Hematopoietic multipotent progenitor cell treated with erythropoietin and hydrocortisone succinate and interleukin-3 and kit ligand, for 4 days (in vitro differentiated cells): ENCODE measurements around the gene THADA.
"Not testable (repeated sequence)": the region's sequence is repeated elsewhere in the genome, so short reads cannot be mapped to it uniquely, and the experiment has no call there.

Experiments
- DNase-seq: peaks from one replicate; pipeline ENCODE4 v3.0.0-alpha.2; 2015

The THADA gene, protein sequence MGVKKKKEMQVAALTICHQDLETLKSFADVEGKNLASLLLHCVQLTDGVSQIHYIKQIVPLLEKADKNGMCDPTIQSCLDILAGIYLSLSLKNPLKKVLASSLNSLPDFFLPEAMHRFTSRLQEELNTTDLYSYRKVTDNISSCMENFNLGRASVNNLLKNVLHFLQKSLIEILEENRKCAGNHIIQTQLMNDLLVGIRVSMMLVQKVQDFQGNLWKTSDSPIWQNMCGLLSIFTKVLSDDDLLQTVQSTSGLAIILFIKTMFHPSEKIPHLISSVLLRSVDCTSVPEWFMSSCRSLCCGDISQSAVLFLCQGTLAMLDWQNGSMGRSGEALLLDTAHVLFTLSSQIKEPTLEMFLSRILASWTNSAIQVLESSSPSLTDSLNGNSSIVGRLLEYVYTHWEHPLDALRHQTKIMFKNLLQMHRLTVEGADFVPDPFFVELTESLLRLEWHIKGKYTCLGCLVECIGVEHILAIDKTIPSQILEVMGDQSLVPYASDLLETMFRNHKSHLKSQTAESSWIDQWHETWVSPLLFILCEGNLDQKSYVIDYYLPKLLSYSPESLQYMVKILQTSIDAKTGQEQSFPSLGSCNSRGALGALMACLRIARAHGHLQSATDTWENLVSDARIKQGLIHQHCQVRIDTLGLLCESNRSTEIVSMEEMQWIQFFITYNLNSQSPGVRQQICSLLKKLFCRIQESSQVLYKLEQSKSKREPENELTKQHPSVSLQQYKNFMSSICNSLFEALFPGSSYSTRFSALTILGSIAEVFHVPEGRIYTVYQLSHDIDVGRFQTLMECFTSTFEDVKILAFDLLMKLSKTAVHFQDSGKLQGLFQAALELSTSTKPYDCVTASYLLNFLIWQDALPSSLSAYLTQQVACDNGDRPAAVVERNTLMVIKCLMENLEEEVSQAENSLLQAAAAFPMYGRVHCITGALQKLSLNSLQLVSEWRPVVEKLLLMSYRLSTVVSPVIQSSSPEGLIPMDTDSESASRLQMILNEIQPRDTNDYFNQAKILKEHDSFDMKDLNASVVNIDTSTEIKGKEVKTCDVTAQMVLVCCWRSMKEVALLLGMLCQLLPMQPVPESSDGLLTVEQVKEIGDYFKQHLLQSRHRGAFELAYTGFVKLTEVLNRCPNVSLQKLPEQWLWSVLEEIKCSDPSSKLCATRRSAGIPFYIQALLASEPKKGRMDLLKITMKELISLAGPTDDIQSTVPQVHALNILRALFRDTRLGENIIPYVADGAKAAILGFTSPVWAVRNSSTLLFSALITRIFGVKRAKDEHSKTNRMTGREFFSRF (N-terminal part only)

GRCh38 chr2:43595603-43596412, at the start of gene THADA:
THADA (minus strand) TSS chr2:43596038; CDS start chr2:43592392, 3,646 bp downstream.
- DNase-seq, result peak; percentile 100

DNA sequence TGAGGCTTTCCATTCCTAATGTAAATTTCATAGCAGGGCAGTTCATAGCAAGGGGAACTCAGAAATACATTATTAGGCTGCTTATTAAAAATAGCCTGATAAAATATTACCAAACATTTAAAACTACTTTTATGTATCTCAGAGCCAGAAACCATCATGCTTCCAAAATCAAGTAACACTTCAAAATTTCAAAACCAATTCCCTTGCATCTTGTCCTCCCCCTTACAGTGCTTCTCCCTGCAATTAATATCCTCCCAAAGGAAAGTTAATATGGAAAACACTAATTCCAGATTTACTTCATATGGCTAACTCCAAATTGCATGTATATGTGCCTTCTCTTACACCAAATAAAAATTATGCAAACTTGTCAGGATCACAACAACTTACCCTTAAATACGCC, 47.8 kb upstream of the THADA start:
- no peak for DNase-seq

- DNase-seq, result peak; percentile 47
These were observed 46.5 kb upstream of the THADA start for GRCh38 chr2:43642363-43642762.

DNA sequence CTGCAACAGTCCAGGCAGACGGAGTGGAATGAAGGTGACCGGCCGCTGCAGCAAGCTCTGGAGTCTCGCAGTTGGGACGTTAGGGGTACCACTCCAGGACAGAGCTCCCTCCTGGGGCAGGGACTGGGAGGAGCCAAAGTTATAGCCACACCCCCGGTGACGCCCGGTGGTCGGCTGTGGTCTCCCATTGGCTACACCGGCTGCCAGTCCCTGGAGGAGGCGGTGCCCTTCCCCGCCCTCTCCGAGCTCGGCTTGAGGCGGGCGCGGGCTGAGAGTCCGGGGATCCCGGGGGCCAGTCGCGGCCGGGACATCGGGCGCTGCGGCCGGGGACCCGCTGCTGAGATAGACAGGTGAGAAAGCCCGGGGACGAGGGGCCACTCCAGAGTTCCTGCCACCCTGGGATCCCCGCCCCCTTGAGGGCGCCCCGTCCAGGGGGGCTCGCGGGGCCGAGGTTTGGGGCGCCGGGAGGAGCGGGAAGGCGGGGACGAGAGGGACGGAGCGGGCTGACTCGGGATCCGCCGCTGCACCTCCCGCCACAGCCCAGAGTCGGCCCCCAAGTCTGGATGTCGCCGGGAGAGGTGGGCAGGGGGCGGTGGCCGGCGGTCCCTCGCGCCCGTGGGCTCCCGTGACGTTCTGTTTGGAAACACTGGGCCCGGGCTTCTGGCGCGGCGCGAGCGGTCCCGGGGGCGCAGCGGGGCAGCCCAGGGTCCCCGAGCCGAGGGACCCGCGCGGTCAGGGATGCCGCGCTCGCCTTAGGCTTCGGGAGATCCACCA, 41.4 kb upstream of the THADA start, which contains the start of gene PLEKHH2:
PLEKHH2 (plus strand) TSS at position 231 of the 774 bp plus-strand sequence. CDS start 7,414 bp downstream, outside the sequence.
- DNase-seq, result peak; percentile 89

GRCh38 chr2:43636621-43637020, 40.8 kb upstream of the THADA start:
- no peak for DNase-seq

DNA sequence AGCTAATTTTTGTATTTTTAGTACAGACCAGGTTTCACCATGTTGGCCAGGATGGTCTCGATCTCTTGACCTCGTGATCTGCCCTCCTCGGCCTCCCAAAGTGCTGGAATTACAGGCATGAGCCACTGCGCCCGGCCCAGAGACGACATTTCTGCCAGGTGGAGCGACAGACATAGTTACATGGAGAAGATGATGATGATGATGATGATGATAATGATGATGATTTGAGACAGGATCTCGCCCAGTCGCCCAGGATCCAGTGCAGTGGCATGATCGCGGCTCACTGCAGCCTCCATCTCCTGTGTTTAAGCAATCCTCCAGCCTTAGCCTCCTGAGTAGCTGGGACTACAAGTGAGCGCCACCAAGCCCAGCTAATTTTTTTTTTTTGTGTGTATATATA, 40.3 kb upstream of the THADA start:
- DNase-seq, result not testable (repeated sequence)

GRCh38 chr2:43634604-43635306, 38.9 kb upstream of the THADA start:
- peak; percentile 9 for DNase-seq

DNA sequence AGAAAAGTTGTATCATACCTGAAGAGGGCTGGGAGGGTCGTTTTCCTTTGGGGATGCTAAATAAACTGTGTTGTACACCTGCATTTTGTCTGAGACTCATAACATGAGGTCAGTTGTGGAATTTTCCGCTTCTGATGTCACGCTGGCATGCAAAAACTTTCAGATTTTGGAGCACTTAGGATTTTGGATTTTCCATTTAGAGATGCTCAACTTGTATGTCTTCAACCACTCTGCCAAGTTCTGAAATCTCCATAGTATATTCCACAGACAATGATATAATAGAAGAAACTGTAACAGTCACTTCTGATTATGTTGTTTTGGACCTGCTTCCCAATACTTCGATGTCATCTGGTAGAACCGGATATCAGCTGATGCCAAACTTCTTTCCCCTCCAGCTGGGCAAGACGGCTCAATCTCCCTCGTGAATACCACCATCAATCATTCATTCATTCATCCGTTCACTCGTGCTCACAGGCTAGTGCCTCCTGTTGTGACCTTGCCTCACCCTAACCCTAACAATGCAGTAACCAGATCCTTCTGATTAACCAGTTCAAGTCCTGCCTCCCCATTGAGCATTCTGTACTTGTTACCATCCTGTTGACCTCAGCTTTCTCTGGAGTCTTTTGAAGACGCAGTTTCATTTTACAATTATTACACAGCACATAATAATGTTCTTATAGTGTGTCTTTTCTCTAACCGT, 35.9 kb upstream of the THADA start:
- no peak for DNase-seq

GRCh38 chr2:43622931-43623451, 27.2 kb upstream of the THADA start:
- no peak for DNase-seq

- DNase-seq, result no peak
These were observed 23.7 kb upstream of the THADA start for GRCh38 chr2:43619511-43619910.

DNA sequence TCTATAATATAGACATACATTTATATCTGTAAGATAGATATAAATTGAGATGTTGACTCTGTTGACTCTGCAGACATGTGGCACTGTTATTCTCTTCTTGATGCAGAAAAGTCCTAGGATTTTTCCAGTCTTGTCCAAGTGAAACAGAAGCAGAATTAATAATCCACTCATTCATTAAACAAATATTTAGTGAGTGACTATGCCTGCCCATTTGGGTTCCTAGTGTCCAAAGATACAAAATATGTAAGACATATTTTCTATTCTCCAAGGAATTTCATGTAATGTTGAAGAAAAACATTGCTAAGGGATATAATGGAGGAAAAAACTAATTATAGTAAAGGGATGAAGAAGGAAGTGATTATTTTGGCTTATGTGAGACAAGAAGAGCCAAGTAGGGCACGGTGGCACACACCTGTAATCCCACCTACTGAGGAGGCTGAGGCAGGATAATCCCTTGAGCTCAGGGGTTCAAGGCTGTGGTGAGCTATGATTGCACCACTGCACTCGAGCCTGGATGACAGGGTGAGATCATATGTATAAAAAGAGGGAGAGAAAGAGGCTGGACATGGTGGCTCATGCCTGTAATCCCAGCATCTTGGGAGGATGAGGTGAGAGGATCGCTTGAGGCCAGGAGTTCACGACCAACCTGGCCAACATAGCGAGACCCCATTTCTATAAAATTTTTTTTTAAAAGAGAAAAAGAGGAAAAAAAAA, 21.3 kb upstream of the THADA start:
- no peak for DNase-seq

DNA sequence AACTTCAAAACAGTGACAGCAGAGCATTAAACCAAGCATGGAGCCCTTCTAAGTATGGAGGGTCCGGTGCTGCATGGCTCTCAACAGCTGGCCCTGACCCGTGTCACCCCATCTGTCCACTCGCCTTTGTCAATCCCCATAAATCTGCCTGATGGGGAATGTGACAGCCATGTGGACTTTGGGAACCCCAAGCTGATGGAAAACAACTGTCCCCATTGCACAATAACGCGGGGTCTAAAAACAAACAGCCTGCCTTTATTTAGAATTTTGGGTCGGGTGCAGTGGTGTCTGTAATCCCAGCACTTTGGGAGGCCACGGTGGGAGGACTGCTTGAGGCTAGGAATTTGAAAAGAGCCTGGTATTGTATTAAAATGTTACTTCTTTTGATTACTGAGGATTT, 17.1 kb upstream of the THADA start:
- DNase-seq, result no peak

- peak; percentile 88 for DNase-seq
These were observed 16.4 kb upstream of the THADA start for GRCh38 chr2:43611987-43612894.

GRCh38 chr2:43610361-43610760, 14.5 kb upstream of the THADA start:
- no peak for DNase-seq

- peak; percentile 79 for DNase-seq
These were observed 13.6 kb upstream of the THADA start for GRCh38 chr2:43609290-43609918.

DNA sequence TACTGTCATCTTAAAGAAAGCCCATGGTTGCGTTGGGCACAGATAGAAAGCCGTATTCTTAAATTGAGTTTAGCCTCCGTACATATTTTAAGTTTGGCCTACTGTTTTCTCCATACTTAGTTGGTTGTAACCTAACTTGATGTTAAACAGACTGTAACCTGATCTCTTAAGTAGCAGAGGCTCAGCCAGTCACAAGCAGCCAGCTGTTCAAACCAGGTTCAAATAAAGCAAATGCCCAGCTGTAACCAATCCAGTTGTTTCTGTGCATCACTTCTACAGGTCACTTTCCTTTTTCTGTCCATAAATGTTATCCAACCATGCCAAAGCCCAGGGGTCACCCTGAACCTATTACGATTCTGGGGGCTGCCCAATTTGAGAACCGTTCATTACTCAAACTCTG, 10.0 kb upstream of the THADA start:
- DNase-seq, result no peak

DNA sequence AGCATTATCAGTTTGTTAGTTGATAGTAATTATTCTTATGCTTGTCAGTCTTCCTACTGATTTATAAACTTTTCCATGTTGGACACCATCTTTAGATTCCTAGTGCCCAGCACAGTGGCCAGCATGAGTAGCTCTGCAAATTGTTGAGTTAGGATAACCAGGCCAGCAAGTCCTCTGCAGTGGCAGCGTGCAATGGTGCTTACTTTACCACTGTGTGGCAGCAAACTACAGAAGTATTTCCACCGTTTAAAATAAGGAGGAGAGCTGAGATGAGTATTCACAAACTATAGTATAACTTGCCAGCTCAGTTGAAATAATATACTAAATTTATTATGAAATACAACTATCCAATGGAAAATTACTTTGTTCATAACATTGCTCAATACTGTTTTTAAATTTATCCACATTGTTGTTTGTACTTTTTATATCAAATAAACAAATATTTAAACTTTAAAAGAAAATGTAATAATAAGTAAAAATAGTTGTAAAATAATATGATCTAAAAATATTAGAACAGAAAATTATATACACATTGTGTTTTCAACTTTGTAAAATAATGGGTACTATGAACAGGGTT, 9.3 kb upstream of the THADA start:
- DNase-seq, result peak; percentile 81
